GM12878 (cell line): ENCODE results near the gene CDKN1B. TPM values are rescaled to one million over a fixed set of nuclear protein-coding genes. Genes with fewer than 3 reads are reported as not detected.
A peak's percentile ranks its signal among the peaks of the same experiment; 100 is the strongest.

ENCODE experiments used
- ATAC-seq: fragments of 200-7000 bp; cut with Tn5 transposase; 3 replicates; pipeline ENCODE4 v1.9.1; 2020; ENCODE audit warnings: mild to moderate bottlenecking, moderate library complexity
- BruUV-seq: library from RNA; stranded (reverse); fragments of 400-500 nt; replicated peaks from 2 replicates; lab custom pipeline; 2021; lab: Mats Ljungman, UMichigan
- CTCF ChIA-PET: fragments of 300-600 bp; sonication (Branson Sonifier 250); formaldehyde crosslinking; extraction: SDS; loops from one replicate; lab custom pipeline; 2021; ENCODE audit warnings: inconsistent platforms; lab: Yijun Ruan, JAX
- POLR2A ChIA-PET: fragments of 350-600 bp; formaldehyde crosslinking; extraction: SDS; loops from one replicate; lab custom pipeline; 2021; ENCODE audit warnings: inconsistent platforms; lab: Charles Lee
- RAD21 ChIA-PET: fragments of 300-600 bp; sonication (Branson Sonifier 250); formaldehyde crosslinking; loops from one replicate; lab custom pipeline; 2023; ENCODE audit warnings: antibody characterized with exemption; ENCODE audit not compliant: unreplicated experiment; lab: Charles Lee
- SMC1A ChIA-PET: fragments of 300-600 bp; sonication (Branson Sonifier 250); formaldehyde crosslinking; loops from one replicate; lab custom pipeline; 2023; ENCODE audit not compliant: unreplicated experiment, uncharacterized antibody; lab: Charles Lee
- DNase-seq: peaks from one replicate; pipeline ENCODE4 v3.0.0-alpha.2; 2011; ENCODE audit warnings: low read depth, low spot score
- FAIRE-seq: peaks from 3 replicates; lab custom pipeline; 2011; peaks lifted over from hg19 to GRCh38; lab: Jason Lieb, UNC
- H2AFZ ChIP-seq: 2 replicates; pipeline ENCODE4 v1.6.0; 2011; ENCODE audit warnings: low read depth, low read length, control low read depth; ENCODE audit not compliant: control insufficient read depth
- H3K27ac ChIP-seq: 2 replicates; pipeline ENCODE4 v1.5.1; 2011; ENCODE audit warnings: control low read depth; ENCODE audit not compliant: control insufficient read depth, insufficient read depth
- H3K27me3 ChIP-seq, 2 experiments: replicated peaks in 1 of 2; 2 replicates each; pipeline versions ENCODE4 v1.6.0 to v1.6.1; 2011; ENCODE audit warnings: low read length in 1 of 2; ENCODE audit not compliant: control insufficient read depth in 2 of 2, insufficient read depth in 2 of 2
- H3K36me3 ChIP-seq, 2 experiments: 2 replicates each; pipeline ENCODE4 v1.5.1; 2011; ENCODE audit warnings: low read length in 1 of 2; ENCODE audit not compliant: control insufficient read depth in 2 of 2, insufficient read depth in 2 of 2
- H3K4me1 ChIP-seq: 2 replicates; pipeline ENCODE4 v1.6.1; 2011; ENCODE audit warnings: mild to moderate bottlenecking, low read length, moderate library complexity, mixed read lengths; ENCODE audit not compliant: control insufficient read depth, insufficient read depth
- H3K4me2 ChIP-seq: 2 replicates; pipeline ENCODE4 v1.6.0; 2011; ENCODE audit warnings: control low read depth; ENCODE audit not compliant: control insufficient read depth, insufficient read depth
- H3K4me3 ChIP-seq: fragments of 200-600 bp; sonication (generic); 2 replicates; pipeline ENCODE4 v1.5.1; 2016
- H3K79me2 ChIP-seq: 2 replicates; pipeline ENCODE4 v1.6.0; 2011; ENCODE audit warnings: low read length; ENCODE audit not compliant: control insufficient read depth, insufficient read depth
- H3K9ac ChIP-seq: 2 replicates; pipeline ENCODE4 v1.8.0; 2011; ENCODE audit warnings: low read length, control low read depth, mixed read lengths; ENCODE audit not compliant: control insufficient read depth, insufficient read depth
- H3K9me3 ChIP-seq: replicated peaks from 3 replicates; pipeline ENCODE4 v1.5.1; 2011; ENCODE audit warnings: mild to moderate bottlenecking, low read length; ENCODE audit not compliant: control insufficient read depth, insufficient read depth
- H4K20me1 ChIP-seq: 2 replicates; pipeline ENCODE4 v1.6.0; 2011; ENCODE audit not compliant: control insufficient read depth, insufficient read depth
- EED ChIP-seq: sonication (generic); IDR thresholded peaks from 2 replicates; pipeline ENCODE4 v1.6.1; 2016; ENCODE audit warnings: antibody characterized with exemption, low read depth
- GATAD2B ChIP-seq: fragments of 450-650 bp; conservative IDR thresholded peaks from 2 replicates; pipeline ENCODE4 v1.6.1; 2017; ENCODE audit warnings: low read depth, mild to moderate bottlenecking, moderate library complexity
- MYB ChIP-seq: fragments of 150-350 bp; IDR thresholded peaks from 2 replicates; pipeline ENCODE4 v1.6.1; 2014; ENCODE audit warnings: mild to moderate bottlenecking, low read depth, low read length, borderline replicate concordance
- NFXL1 ChIP-seq: fragments of 450-650 bp; IDR thresholded peaks from 2 replicates; pipeline ENCODE4 v1.6.1; 2017; ENCODE audit warnings: antibody characterized with exemption, mild to moderate bottlenecking, borderline replicate concordance
- POLR2A ChIP-seq: IDR thresholded peaks from 2 replicates; pipeline ENCODE4 v1.6.1; 2011; ENCODE audit warnings: low read depth, mild to moderate bottlenecking, low read length
- RB1 ChIP-seq: fragments of 450-650 bp; formaldehyde crosslinking; IDR thresholded peaks from 2 replicates; pipeline ENCODE4 v1.6.1; 2017; ENCODE audit warnings: mild to moderate bottlenecking, borderline replicate concordance
- RBBP5 ChIP-seq: fragments of 200-600 bp; sonication (generic); conservative IDR thresholded peaks from 2 replicates; pipeline ENCODE4 v1.6.1; 2016
- RUNX3 ChIP-seq: IDR thresholded peaks from 2 replicates; pipeline ENCODE4 v1.6.1; 2012; ENCODE audit warnings: low read length, inconsistent platforms
- SMAD1 ChIP-seq: fragments of 450-650 bp; IDR thresholded peaks from 2 replicates; pipeline ENCODE4 v1.6.1; 2018; ENCODE audit warnings: mild to moderate bottlenecking, low read depth; ENCODE audit not compliant: partially characterized antibody
- STAT3 ChIP-seq: IDR thresholded peaks from 2 replicates; pipeline ENCODE4 v1.6.1; 2011; ENCODE audit warnings: low read depth, low read length, improper control_type of control experiment
- TAF1 ChIP-seq: IDR thresholded peaks from 2 replicates; pipeline ENCODE4 v1.6.1; 2011; ENCODE audit warnings: mild to moderate bottlenecking, low read depth, low read length, borderline replicate concordance
- TCF3 ChIP-seq: IDR thresholded peaks from 2 replicates; pipeline ENCODE4 v1.6.1; 2012; ENCODE audit warnings: low read depth, mild to moderate bottlenecking, low read length, borderline replicate concordance; ENCODE audit not compliant: insufficient read depth
- ZNF384 ChIP-seq: IDR thresholded peaks from 2 replicates; pipeline ENCODE4 v1.6.1; 2012; ENCODE audit warnings: low read depth, mild to moderate bottlenecking, low read length, improper control_type of control experiment, borderline replicate concordance
- WGBS: methylation state at CpG from one replicate; pipeline ENCODE4 v1.1.6; 2016; ENCODE audit warnings: low lambda C conversion rate; ENCODE audit not compliant: insufficient replicate concordance, insufficient coverage; ENCODE audit errors: missing lambda C conversion rate; 5-methylcytosine and 5-hydroxymethylcytosine counted together
- in situ Hi-C: fragments of 300-500 bp; cut with MboI; formaldehyde crosslinking; loops from 9 replicates; pipeline ENCODE4 v1.14.3; 2018; ENCODE audit warnings: mixed read lengths
- intact Hi-C: fragments of 100-400 bp; cut with micrococcal nuclease; formaldehyde crosslinking; loops from one replicate; pipeline ENCODE4 v1.14.2; 2022; ENCODE audit not compliant: unreplicated experiment
- polyA plus RNA-seq, 11 experiments: library from polyadenylated mRNA; depleted of rRNA in 4 of 11; unstranded in 6 of 11; stranded (reverse) in 5 of 11; fragments of >200 nt; fragmentation: Nextera tagmentation in 4 of 11; fragmentation: Illumina TruSeq in 1 of 11; extraction: Ambion mirVana in 4 of 11; extraction: Trizol in 1 of 11; gene quantifications; 1 replicate in 1 of 11; 2 replicates in 10 of 11; pipeline versions ENCODE4 v1.2.1 to v1.2.3, GENCODE V29; 2011 to 2016; ENCODE audit warnings: inconsistent platforms in 2 of 11, missing spikeins in 2 of 11, low read depth in 1 of 11
- total RNA-seq, 4 experiments: library from RNA; depleted of rRNA in 3 of 4; stranded (reverse); fragments of >200 nt in 3 of 4; fragmentation: Illumina TruSeq in 1 of 4; extraction: Trizol in 1 of 4; gene quantifications; 2 replicates each; pipeline versions ENCODE4 v1.2.1 to v1.2.3, GENCODE V29; 2013 to 2021
- TF ChIP-seq, protein P1 (sequence below): IDR thresholded peaks from 2 replicates; pipeline ENCODE4 v1.6.1; 2012; ENCODE audit warnings: improper control_type of control experiment, low read depth, low read length; ENCODE audit not compliant: insufficient replicate concordance

The CDKN1B gene
- total and polyA plus RNA-seq, 10 of the 15 experiments (the other 5 are each of a cell fraction or from before 2014, with no cell fraction given) = 4.2 to 39.1 (median 23.1) TPM

- no peak for TF ChIP-seq MYB
Measured at GRCh38 chr12:12717586-12718380, 615 bp downstream of the CDKN1B start (continued).

DNA sequence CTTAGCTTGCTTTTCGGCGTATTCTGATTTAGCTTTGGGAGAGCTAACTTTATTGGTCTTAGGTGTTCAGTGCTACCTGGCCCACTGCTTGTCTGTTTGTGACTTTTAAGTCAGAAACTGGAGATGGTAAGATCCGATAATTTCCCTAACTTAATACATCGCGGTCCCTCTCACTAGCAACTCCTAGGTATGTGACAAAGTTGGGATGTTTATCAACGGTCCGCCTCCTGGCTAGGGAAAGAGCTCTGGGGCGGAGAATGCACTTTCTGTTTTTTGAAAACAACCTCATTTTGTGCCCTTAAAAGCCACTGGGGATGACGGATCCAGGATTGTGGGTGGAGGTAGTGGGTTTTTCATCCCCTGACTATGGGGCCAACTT lies 1.2 kb downstream of the CDKN1B start:
- POLR2A ChIA-PET = interaction anchor here (0.7 to 3.1 kb wide), 8 partner anchors 9 to 361 kb away, joined by 3 to 21 read pairs (median 7); partner anchors contain the start of gene BORCS5
- Histone ChIP-seq H2AFZ (no peak overlapping the region), H3K9ac (peak overlapping the region; percentile 97), H3K27ac (peak overlapping the region; percentile 97), H4K20me1 (no peaks in the 10 kb centered on the region), H3K4me3 (peak overlapping the region; percentile 97), H3K27me3 (no peaks in the 10 kb centered on the region), H3K79me2 (peaks cover 84% of the 10 kb centered on the region), H3K4me2 (peak overlapping the region; percentile 95), H3K36me3 (peaks cover 0 to 6% of the 10 kb centered on the region in 2 experiments; a peak in 1 of 4 replicates), H3K9me3 (no peaks in the 10 kb centered on the region), H3K4me1 (peaks cover 19% of the 10 kb centered on the region)
- FAIRE-seq (no peak), DNase-seq (no peak), ATAC-seq (no peak)
- WGBS = under 1% methylated on average over 9 of the region's 9 CpGs
- SMC1A ChIA-PET = interaction anchor here (0.8 to 2.5 kb wide), 11 partner anchors 9 to 341 kb away, joined by 3 to 26 read pairs (median 4); no protein-coding TSS in a partner anchor
- CTCF ChIA-PET = interaction anchor here (1.0 to 2.0 kb wide), 5 partner anchors 9 to 63 kb away, joined by 3 to 27 read pairs (median 4); no protein-coding TSS in a partner anchor
- no TSS peak for BruUV-seq
- RAD21 ChIA-PET = interaction anchor here (0.7 to 2.8 kb wide), 9 partner anchors 9 to 361 kb away, joined by 3 to 22 read pairs (median 5); no protein-coding TSS in a partner anchor
- in situ Hi-C loops = loop anchor here (5.0 kb wide), 1 partner anchor 161 kb away; no protein-coding TSS in a partner anchor
- intact Hi-C loops = loop anchor here (5.0 kb wide), 4 partner anchors 106 to 361 kb away; partner anchors contain the start of genes BORCS5, CREBL2 and DUSP16
- TF ChIP-seq POLR2A = no peak
- no peak for TF ChIP-seq STAT3
- TF ChIP-seq SMAD1 = peak; percentile 17
- TF ChIP-seq GATAD2B = 0 out of 2 replicates have a peak, but pooled peaks have one; percentile 1
- no peak for TF ChIP-seq RBBP5
- TF ChIP-seq RB1 = peak; percentile 20; the same call in 1 of the 2 replicates
- TF ChIP-seq, protein P1, sequence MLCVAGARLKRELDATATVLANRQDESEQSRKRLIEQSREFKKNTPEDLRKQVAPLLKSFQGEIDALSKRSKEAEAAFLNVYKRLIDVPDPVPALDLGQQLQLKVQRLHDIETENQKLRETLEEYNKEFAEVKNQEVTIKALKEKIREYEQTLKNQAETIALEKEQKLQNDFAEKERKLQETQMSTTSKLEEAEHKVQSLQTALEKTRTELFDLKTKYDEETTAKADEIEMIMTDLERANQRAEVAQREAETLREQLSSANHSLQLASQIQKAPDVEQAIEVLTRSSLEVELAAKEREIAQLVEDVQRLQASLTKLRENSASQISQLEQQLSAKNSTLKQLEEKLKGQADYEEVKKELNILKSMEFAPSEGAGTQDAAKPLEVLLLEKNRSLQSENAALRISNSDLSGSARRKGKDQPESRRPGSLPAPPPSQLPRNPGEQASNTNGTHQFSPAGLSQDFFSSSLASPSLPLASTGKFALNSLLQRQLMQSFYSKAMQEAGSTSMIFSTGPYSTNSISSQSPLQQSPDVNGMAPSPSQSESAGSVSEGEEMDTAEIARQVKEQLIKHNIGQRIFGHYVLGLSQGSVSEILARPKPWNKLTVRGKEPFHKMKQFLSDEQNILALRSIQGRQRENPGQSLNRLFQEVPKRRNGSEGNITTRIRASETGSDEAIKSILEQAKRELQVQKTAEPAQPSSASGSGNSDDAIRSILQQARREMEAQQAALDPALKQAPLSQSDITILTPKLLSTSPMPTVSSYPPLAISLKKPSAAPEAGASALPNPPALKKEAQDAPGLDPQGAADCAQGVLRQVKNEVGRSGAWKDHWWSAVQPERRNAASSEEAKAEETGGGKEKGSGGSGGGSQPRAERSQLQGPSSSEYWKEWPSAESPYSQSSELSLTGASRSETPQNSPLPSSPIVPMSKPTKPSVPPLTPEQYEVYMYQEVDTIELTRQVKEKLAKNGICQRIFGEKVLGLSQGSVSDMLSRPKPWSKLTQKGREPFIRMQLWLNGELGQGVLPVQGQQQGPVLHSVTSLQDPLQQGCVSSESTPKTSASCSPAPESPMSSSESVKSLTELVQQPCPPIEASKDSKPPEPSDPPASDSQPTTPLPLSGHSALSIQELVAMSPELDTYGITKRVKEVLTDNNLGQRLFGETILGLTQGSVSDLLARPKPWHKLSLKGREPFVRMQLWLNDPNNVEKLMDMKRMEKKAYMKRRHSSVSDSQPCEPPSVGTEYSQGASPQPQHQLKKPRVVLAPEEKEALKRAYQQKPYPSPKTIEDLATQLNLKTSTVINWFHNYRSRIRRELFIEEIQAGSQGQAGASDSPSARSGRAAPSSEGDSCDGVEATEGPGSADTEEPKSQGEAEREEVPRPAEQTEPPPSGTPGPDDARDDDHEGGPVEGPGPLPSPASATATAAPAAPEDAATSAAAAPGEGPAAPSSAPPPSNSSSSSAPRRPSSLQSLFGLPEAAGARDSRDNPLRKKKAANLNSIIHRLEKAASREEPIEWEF = no peak
- no peak for TF ChIP-seq ZNF384
- no peak for TF ChIP-seq NFXL1
- no peak for TF ChIP-seq TCF3
- no peak; the same call in 1 of the 2 replicates for TF ChIP-seq RUNX3
- TF ChIP-seq TAF1 = peak; percentile 10; the same call in 1 of the 2 replicates
- TF ChIP-seq EED = no peak
